ENCODE measurements around the gene HOMER2. TPM values are rescaled to one million over a fixed set of nuclear protein-coding genes. Genes with fewer than 3 reads are reported as not detected.

Gene HOMER2
- total RNA-seq, 2 donors from 2014 or later: 1.8 to 4.9 TPM

- DNase-seq (ENCODE audit: low spot score): no peak
- H3K27me3 ChIP-seq (replicated peaks; ENCODE audit: insufficient read depth): no peaks in the 10 kb centered on the region
- H3K9me3 ChIP-seq: no peaks in the 10 kb centered on the region
- no peak overlapping the region for H3K27ac ChIP-seq
- no peaks in the 10 kb centered on the region for H3K36me3 ChIP-seq
- peaks cover 4 to 16% of the 10 kb centered on the region in 2 donors for H3K4me1 ChIP-seq (ENCODE audit: control insufficient read depth in 1 of 2, low read depth in 2 of 2)
- ATAC-seq (ENCODE audit: insufficient number of reproducible peaks, low FRiP score, low read depth): no peak
- no peak overlapping the region for H3K4me3 ChIP-seq
- TF ChIP-seq CTCF (IDR thresholded peaks at IDR 0.05): no peak
These were observed 30.6 kb downstream of the HOMER2 start for GRCh38 chr15:82921939-82922338.

- ATAC-seq (ENCODE audit: insufficient number of reproducible peaks, low FRiP score, low read depth) (no peak), DNase-seq (ENCODE audit: low spot score) (no peak)
- Histone ChIP-seq H3K4me1 (ENCODE audit: control insufficient read depth in 1 of 2, low read depth in 2 of 2) (peaks cover 4 to 16% of the 10 kb centered on the region in 2 donors), H3K27ac (no peak overlapping the region), H3K36me3 (no peaks in the 10 kb centered on the region), H3K4me3 (no peak overlapping the region), H3K27me3 (replicated peaks; ENCODE audit: insufficient read depth) (no peaks in the 10 kb centered on the region), H3K9me3 (no peaks in the 10 kb centered on the region)
- no peak for TF ChIP-seq CTCF (IDR thresholded peaks at IDR 0.05)
These were observed 31.3 kb downstream of the HOMER2 start for GRCh38 chr15:82921242-82921641.

- Histone ChIP-seq H3K27me3 (replicated peaks; ENCODE audit: insufficient read depth) (no peaks in the 10 kb centered on the region), H3K27ac (no peak overlapping the region), H3K4me1 (ENCODE audit: control insufficient read depth in 1 of 2, low read depth in 2 of 2) (peaks cover 4 to 16% of the 10 kb centered on the region in 2 donors), H3K36me3 (no peaks in the 10 kb centered on the region), H3K4me3 (no peak overlapping the region), H3K9me3 (no peaks in the 10 kb centered on the region)
- TF ChIP-seq CTCF (IDR thresholded peaks at IDR 0.05): no peak
- ATAC-seq (ENCODE audit: insufficient number of reproducible peaks, low FRiP score, low read depth) (no peak), DNase-seq (ENCODE audit: low spot score) (no peak)
These were observed 33.2 kb downstream of the HOMER2 start for GRCh38 chr15:82919231-82919886.

- no peaks in the 10 kb centered on the region for H3K9me3 ChIP-seq
- TF ChIP-seq CTCF (IDR thresholded peaks at IDR 0.05): no peak
- H3K27me3 ChIP-seq (replicated peaks; ENCODE audit: insufficient read depth): no peaks in the 10 kb centered on the region
- DNase-seq (ENCODE audit: low spot score) (no peak), ATAC-seq (ENCODE audit: insufficient number of reproducible peaks, low FRiP score, low read depth) (no peak)
- peaks cover 4 to 16% of the 10 kb centered on the region in 2 donors for H3K4me1 ChIP-seq (ENCODE audit: control insufficient read depth in 1 of 2, low read depth in 2 of 2)
- no peak overlapping the region for H3K27ac ChIP-seq
- H3K4me3 ChIP-seq: no peak overlapping the region
- H3K36me3 ChIP-seq: no peaks in the 10 kb centered on the region
These were observed 33.8 kb downstream of the HOMER2 start for GRCh38 chr15:82918607-82919230.

GRCh38 chr15:82918162-82918561, 34.4 kb downstream of the HOMER2 start:
- DNase-seq (ENCODE audit: low spot score): no peak
- Histone ChIP-seq H3K27ac (no peak overlapping the region), H3K4me3 (no peak overlapping the region), H3K36me3 (no peaks in the 10 kb centered on the region), H3K27me3 (replicated peaks; ENCODE audit: insufficient read depth) (no peaks in the 10 kb centered on the region), H3K4me1 (ENCODE audit: control insufficient read depth in 1 of 2, low read depth in 2 of 2) (peaks cover 4 to 16% of the 10 kb centered on the region in 2 donors), H3K9me3 (no peaks in the 10 kb centered on the region)
- ATAC-seq (ENCODE audit: insufficient number of reproducible peaks, low FRiP score, low read depth): no peak
- TF ChIP-seq CTCF (IDR thresholded peaks at IDR 0.05): no peak
